ENCODE results near the gene CYGB.

CYGB gene

GRCh38 chr17:76501018-76501826 lies 36.3 kb downstream of the CYGB start, which contains the start of gene RHBDF2:
TSS of gene RHBDF2 (minus strand) at chr17:76501423. CDS start at chr17:76481524, 19,899 bp downstream.
- no peak for DNase-seq (ENCODE audit: low read depth, low spot score)
- POLR2A ChIA-PET = interaction anchor here (1.1 kb wide), 1 partner anchor 8 kb away, joined by 4 read pairs; no protein-coding TSS in a partner anchor
- CTCF ChIA-PET = interaction anchor here (1.0 to 34.2 kb wide), 9 partner anchors 9 to 203 kb away, joined by 3 to 1209 read pairs (median 5); partner anchors contain the start of genes AANAT and UBE2O
- H3K4me3 ChIP-seq (ENCODE audit: low read depth, low read length) = peak within 1 kb of the TSS; percentile 66
- TF ChIP-seq CTCF (IDR thresholded peaks at IDR 0.05; ENCODE audit: insufficient read depth, low read length, missing control alignments) = no peak

- ChIA-PET CTCF (interaction anchor here (1.0 to 34.2 kb wide), 5 partner anchors 10 to 95 kb away, joined by 3 to 1209 read pairs (median 4); partner anchors contain the start of genes AANAT and UBE2O), POLR2A (no interaction called here)
- peak overlapping the region; percentile 66 for H3K4me3 ChIP-seq (ENCODE audit: low read depth, low read length)
- no peak for DNase-seq (ENCODE audit: low read depth, low spot score)
- TF ChIP-seq CTCF (IDR thresholded peaks at IDR 0.05; ENCODE audit: insufficient read depth, low read length, missing control alignments) = no peak
These were observed 36.8 kb downstream of the CYGB start for GRCh38 chr17:76500747-76501017.

- DNase-seq (ENCODE audit: low read depth, low spot score) = no peak
- TF ChIP-seq CTCF (IDR thresholded peaks at IDR 0.05; ENCODE audit: insufficient read depth, low read length, missing control alignments) = no peak
- ChIA-PET POLR2A (no interaction called here), CTCF (interaction anchor here (1.0 to 34.2 kb wide), 9 partner anchors 9 to 197 kb away, joined by 3 to 1209 read pairs (median 4); partner anchors contain the start of genes AANAT and UBE2O)
- H3K4me3 ChIP-seq (ENCODE audit: low read depth, low read length) = peak overlapping the region; percentile 66
These were observed 37.3 kb downstream of the CYGB start for GRCh38 chr17:76500074-76500746.

DNA sequence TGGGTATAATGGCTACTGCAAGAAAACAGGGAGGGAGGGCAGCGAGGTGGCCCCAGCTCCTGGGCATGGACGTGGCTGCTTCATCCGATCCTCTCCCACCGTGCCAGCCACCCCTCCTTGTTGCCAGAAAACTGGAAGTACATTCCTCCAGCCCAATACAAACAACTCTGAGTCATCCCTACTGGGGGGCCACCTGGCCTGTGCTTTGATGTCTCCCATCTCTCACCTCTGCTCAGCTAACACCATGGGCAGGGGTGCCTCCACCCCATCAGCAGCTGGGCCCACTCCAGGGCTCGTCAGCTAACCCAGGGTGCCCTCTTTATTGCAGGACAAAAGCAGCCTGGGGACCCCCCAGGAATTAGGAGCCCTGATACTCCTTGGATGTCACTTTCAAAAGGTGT lies 38.2 kb downstream of the CYGB start:
- POLR2A ChIA-PET = interaction anchor here (0.8 kb wide), 1 partner anchor 52 kb away, joined by 3 read pairs; no protein-coding TSS in a partner anchor
- CTCF ChIA-PET = interaction anchor here (1.0 to 34.2 kb wide), 10 partner anchors 8 to 196 kb away, joined by 3 to 1209 read pairs (median 4); partner anchors contain the start of genes AANAT and UBE2O
- DNase-seq (ENCODE audit: low read depth, low spot score) = no peak
- no peak overlapping the region for H3K4me3 ChIP-seq (ENCODE audit: low read depth, low read length)
- no peak for TF ChIP-seq CTCF (IDR thresholded peaks at IDR 0.05; ENCODE audit: insufficient read depth, low read length, missing control alignments)

DNA sequence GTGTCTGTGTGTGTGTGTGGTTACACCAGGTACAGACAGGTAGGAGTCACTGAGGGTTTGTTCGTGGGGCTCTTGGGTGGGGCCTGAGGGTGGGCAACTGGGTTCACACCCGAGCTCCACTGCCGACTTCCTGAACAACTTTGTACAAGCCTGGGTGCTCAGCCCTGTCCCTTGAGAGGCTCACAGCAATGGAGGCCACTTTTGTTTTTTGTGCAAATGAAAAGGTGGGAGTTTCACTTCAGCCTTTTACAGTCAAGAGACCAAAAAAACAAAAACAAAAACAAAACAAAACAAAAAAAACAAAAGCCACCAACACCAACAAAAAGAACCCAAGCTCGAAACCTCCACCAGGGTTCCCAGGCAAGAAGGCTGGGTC lies 38.6 kb downstream of the CYGB start:
- TF ChIP-seq CTCF (IDR thresholded peaks at IDR 0.05; ENCODE audit: insufficient read depth, low read length, missing control alignments) = no peak
- no peak for DNase-seq (ENCODE audit: low read depth, low spot score)
- ChIA-PET CTCF (interaction anchor here (1.2 to 34.2 kb wide), 8 partner anchors 9 to 114 kb away, joined by 3 to 1209 read pairs (median 6); partner anchors contain the start of genes AANAT and UBE2O), POLR2A (interaction anchor here (0.8 kb wide), 1 partner anchor 53 kb away, joined by 3 read pairs; no protein-coding TSS in a partner anchor)
- no peak overlapping the region for H3K4me3 ChIP-seq (ENCODE audit: low read depth, low read length)
